ENCODE measurements around the gene GPR6.

Gene GPR6

GRCh38 chr6:110017306-110017705, 39.2 kb downstream of the GPR6 start:
- TF ChIP-seq CTCF (IDR thresholded peaks at IDR 0.05; ENCODE audit: low read depth, low read length) = no peak
- no peak for DNase-seq
- Histone ChIP-seq H3K27me3 (no peaks in the 10 kb centered on the region), H3K4me1 (no peaks in the 10 kb centered on the region), H3K36me3 (no peaks in the 10 kb centered on the region), H3K4me3 (ENCODE audit: low read depth, low read length) (no peak overlapping the region), H3K9me3 (no peaks in the 10 kb centered on the region)

DNA sequence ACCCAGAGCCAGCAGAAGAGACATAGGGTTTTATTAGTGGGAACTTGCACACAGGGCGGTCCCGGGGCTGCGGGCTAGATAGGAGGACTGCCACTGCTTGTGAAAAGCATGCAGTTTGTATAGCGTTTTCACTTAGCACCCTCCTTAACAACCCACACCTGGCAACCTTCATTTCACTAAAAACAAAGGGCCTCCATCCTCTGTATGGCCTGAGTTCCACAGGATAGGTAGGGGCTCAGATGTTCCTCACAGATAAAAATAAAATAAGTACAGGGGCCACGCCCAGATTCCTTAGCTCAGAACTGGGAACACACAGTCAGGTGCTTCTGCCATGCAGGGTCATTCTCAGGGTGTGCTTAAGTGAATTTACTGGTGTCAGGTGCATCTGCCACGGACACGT, 39.8 kb downstream of the GPR6 start:
- DNase-seq = no peak
- Histone ChIP-seq H3K36me3 (no peaks in the 10 kb centered on the region), H3K4me1 (no peaks in the 10 kb centered on the region), H3K9me3 (no peaks in the 10 kb centered on the region), H3K27me3 (no peaks in the 10 kb centered on the region), H3K4me3 (ENCODE audit: low read depth, low read length) (no peak overlapping the region)
- TF ChIP-seq CTCF (IDR thresholded peaks at IDR 0.05; ENCODE audit: low read depth, low read length) = no peak

DNA sequence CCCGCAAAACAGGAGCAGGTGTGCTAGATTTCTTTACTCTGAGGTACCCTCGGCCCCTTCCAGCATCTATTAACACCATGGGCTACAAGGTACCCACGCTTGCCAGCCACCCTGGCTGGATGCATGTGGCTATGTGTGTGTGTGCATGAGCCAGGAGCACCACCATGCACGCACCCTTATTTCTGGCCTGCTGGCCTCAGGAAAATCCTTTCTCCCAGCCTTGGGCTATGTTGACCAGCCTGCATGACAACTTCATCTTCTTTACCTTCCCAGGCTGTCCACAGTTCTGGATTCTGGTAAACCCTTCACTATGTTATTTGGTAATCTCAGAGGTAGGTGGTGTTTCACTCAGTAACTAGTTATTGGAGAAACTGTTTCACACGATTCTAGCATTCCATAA, 40.4 kb downstream of the GPR6 start:
- DNase-seq = no peak
- H3K36me3 ChIP-seq = no peaks in the 10 kb centered on the region
- TF ChIP-seq CTCF (IDR thresholded peaks at IDR 0.05; ENCODE audit: low read depth, low read length) = no peak

GRCh38 chr6:110020888-110021287, 42.8 kb downstream of the GPR6 start:
- no peak for DNase-seq

More for the DNA sequence above, 40.4 kb downstream of the GPR6 start:
- H3K4me3 ChIP-seq (ENCODE audit: low read depth, low read length) = no peak overlapping the region
- no peaks in the 10 kb centered on the region for H3K27me3 ChIP-seq
- no peaks in the 10 kb centered on the region for H3K9me3 ChIP-seq
- no peaks in the 10 kb centered on the region for H3K4me1 ChIP-seq

GRCh38 chr6:110029144-110029543, 51.0 kb downstream of the GPR6 start:
- TF ChIP-seq CTCF (IDR thresholded peaks at IDR 0.05; ENCODE audit: low read depth, low read length) = no peak
- Histone ChIP-seq H3K9me3 (no peaks in the 10 kb centered on the region), H3K27me3 (no peaks in the 10 kb centered on the region), H3K36me3 (no peaks in the 10 kb centered on the region), H3K4me1 (no peaks in the 10 kb centered on the region), H3K4me3 (ENCODE audit: low read depth, low read length) (no peak overlapping the region)
- no peak for DNase-seq

More at GRCh38 chr6:110020888-110021287, 42.8 kb downstream of the GPR6 start:
- TF ChIP-seq CTCF (IDR thresholded peaks at IDR 0.05; ENCODE audit: low read depth, low read length) = no peak
- Histone ChIP-seq H3K4me3 (ENCODE audit: low read depth, low read length) (no peak overlapping the region), H3K36me3 (no peaks in the 10 kb centered on the region), H3K27me3 (no peaks in the 10 kb centered on the region), H3K4me1 (no peaks in the 10 kb centered on the region), H3K9me3 (no peaks in the 10 kb centered on the region)

Data from BE2C (cell line).